DOHH2 (cell line): Measurements from ENCODE around the gene MORC2.

Experiments used
- EZH2phosphoT487 ChIP-seq: fragments of 200-600 bp; sonication (generic); IDR thresholded peaks from 2 replicates; pipeline ENCODE4 v1.6.1; 2017; ENCODE audit warnings: borderline replicate concordance, mild to moderate bottlenecking, antibody characterized with exemption, low read length, moderate library complexity, mixed read lengths
- TF ChIP-seq, protein P1 (sequence below): fragments of 200-600 bp; sonication (generic); IDR thresholded peaks from one replicate; pipeline ENCODE4 v1.5.1; 2014; ENCODE audit warnings: antibody characterized with exemption, mild to moderate bottlenecking, low read depth, low read length; ENCODE audit not compliant: poor library complexity, severe bottlenecking

DNA sequence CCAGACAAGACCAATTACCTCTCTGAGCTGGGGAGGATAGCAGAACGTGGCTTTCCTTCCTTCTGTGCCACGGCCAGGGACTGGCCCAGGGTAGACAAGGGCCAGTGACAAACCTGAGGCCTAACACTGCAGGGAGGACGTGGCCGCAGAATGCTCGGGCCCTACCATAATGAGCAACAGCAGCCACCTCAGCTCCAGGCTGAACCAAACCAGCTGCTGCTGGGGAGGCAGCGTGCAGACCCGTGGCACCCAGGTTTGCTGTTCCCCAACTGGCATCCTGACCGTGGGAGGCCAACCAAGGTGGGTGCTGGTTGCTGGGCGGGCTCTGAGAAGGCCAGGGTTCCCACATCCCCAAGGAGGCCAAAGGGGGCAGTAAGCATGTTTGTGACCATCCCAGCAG, 83.0 kb downstream of the MORC2 start:
- TF ChIP-seq, protein P1, sequence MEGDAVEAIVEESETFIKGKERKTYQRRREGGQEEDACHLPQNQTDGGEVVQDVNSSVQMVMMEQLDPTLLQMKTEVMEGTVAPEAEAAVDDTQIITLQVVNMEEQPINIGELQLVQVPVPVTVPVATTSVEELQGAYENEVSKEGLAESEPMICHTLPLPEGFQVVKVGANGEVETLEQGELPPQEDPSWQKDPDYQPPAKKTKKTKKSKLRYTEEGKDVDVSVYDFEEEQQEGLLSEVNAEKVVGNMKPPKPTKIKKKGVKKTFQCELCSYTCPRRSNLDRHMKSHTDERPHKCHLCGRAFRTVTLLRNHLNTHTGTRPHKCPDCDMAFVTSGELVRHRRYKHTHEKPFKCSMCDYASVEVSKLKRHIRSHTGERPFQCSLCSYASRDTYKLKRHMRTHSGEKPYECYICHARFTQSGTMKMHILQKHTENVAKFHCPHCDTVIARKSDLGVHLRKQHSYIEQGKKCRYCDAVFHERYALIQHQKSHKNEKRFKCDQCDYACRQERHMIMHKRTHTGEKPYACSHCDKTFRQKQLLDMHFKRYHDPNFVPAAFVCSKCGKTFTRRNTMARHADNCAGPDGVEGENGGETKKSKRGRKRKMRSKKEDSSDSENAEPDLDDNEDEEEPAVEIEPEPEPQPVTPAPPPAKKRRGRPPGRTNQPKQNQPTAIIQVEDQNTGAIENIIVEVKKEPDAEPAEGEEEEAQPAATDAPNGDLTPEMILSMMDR: no peak
- no peak for TF ChIP-seq EZH2phosphoT487
